HG02798 (cell line): ENCODE data around the gene CCS.

Source experiments
- ATAC-seq: cut with Tn5 transposase; IDR thresholded peaks from one replicate; pipeline ENCODE4 v1.9.1; 2021; ENCODE audit warnings: mild to moderate bottlenecking; ENCODE audit not compliant: unreplicated experiment, poor library complexity

CCS gene

GRCh38 chr11:66651016-66651415 is 58.0 kb downstream of the CCS start:
- no peak for ATAC-seq

GRCh38 chr11:66652651-66653050 is 59.7 kb downstream of the CCS start:
- ATAC-seq: no peak

- no peak for ATAC-seq
Measured at GRCh38 chr11:66653123-66653522, 60.1 kb downstream of the CCS start.
